ENCODE measurements around the gene MST1.
"Not testable (repeated sequence)": the region's sequence is repeated elsewhere in the genome, so short reads cannot be mapped to it uniquely, and the experiment has no call there.

DNA sequence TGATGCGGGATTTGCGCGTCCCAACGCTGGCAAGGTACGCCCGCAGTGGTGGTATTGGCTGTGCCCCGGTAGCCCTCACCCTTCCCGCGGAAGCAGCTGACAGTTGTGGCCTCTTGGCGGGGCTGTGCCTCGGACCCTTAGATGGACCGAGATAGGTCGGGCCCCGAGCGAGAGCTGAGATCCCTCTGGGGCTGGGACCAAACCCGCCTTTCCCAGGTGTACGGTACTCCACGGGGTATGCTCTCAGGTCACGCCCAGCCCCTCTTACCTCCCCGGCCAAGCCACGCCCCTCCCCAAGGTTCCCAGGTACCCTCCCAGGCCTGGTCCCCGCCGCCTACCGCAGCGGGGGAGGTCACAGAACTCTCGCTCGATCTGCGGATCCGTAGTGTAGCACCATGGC lies 2.9 kb downstream of the MST1 start:
- TF ChIP-seq, protein P1, sequence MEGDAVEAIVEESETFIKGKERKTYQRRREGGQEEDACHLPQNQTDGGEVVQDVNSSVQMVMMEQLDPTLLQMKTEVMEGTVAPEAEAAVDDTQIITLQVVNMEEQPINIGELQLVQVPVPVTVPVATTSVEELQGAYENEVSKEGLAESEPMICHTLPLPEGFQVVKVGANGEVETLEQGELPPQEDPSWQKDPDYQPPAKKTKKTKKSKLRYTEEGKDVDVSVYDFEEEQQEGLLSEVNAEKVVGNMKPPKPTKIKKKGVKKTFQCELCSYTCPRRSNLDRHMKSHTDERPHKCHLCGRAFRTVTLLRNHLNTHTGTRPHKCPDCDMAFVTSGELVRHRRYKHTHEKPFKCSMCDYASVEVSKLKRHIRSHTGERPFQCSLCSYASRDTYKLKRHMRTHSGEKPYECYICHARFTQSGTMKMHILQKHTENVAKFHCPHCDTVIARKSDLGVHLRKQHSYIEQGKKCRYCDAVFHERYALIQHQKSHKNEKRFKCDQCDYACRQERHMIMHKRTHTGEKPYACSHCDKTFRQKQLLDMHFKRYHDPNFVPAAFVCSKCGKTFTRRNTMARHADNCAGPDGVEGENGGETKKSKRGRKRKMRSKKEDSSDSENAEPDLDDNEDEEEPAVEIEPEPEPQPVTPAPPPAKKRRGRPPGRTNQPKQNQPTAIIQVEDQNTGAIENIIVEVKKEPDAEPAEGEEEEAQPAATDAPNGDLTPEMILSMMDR (IDR thresholded peaks at IDR 0.05): not testable (repeated sequence)
- TF ChIP-seq POLR2A (IDR thresholded peaks at IDR 0.05): not testable (repeated sequence)
